Spleen (tissue), 11 donors: Measurements from ENCODE around the gene RAC2. TPM values are rescaled to one million over a fixed set of nuclear protein-coding genes. Genes with fewer than 3 reads are reported as not detected.

Experiments
- DNase-seq: peaks from one replicate; pipeline ENCODE4 v3.0.0-alpha.2; 2020
- H3K27ac ChIP-seq, 8 donors: fragments of 200-600 bp; sonication (generic) in 7 of 8; 1 replicate in 4 of 8; 2 replicates in 4 of 8; pipeline versions ENCODE4 v1.5.0 to v1.8.0; 2016 to 2021; ENCODE audit warnings: inconsistent platforms in 4 of 8, mild to moderate bottlenecking in 4 of 8, moderate library complexity in 1 of 8
- H3K27me3 ChIP-seq, 7 donors: fragments of 200-600 bp; sonication (generic) in 6 of 7; replicated peaks in 1 of 7; 1 replicate in 4 of 7; 2 replicates in 3 of 7; pipeline versions ENCODE4 v1.5.0 to v1.8.0; 2016 to 2021; ENCODE audit warnings: inconsistent platforms in 3 of 7, mild to moderate bottlenecking in 1 of 7
- H3K36me3 ChIP-seq, 6 donors: fragments of 200-600 bp; sonication (generic) in 5 of 6; 1 replicate in 4 of 6; 2 replicates in 2 of 6; pipeline versions ENCODE4 v1.5.0 to v1.8.0; 2016 to 2021; ENCODE audit warnings: inconsistent platforms in 2 of 6
- H3K4me1 ChIP-seq, 6 donors: fragments of 200-600 bp; sonication (generic) in 5 of 6; 1 replicate in 3 of 6; 2 replicates in 3 of 6; pipeline versions ENCODE4 v1.5.0 to v1.8.0; 2016 to 2021; ENCODE audit warnings: inconsistent platforms in 3 of 6
- H3K4me3 ChIP-seq, 8 donors: fragments of 200-600 bp; sonication (generic) in 7 of 8; 1 replicate in 4 of 8; 2 replicates in 4 of 8; pipeline versions ENCODE4 v1.5.0 to v1.8.0; 2016 to 2021; ENCODE audit warnings: inconsistent platforms in 4 of 8, mild to moderate bottlenecking in 4 of 8, moderate library complexity in 2 of 8
- H3K9me3 ChIP-seq, 8 donors: fragments of 200-600 bp; sonication (generic) in 7 of 8; 1 replicate in 4 of 8; 2 replicates in 4 of 8; pipeline versions ENCODE4 v1.5.0 to v1.8.0; 2016 to 2021; ENCODE audit warnings: inconsistent platforms in 4 of 8
- POLR2A ChIP-seq, 3 donors: fragments of 450-650 bp; IDR thresholded peaks; one replicate each; pipeline ENCODE4 v1.5.1; 2017; ENCODE audit warnings: antibody characterized with exemption in 3 of 3, mild to moderate bottlenecking in 1 of 3
- POLR2AphosphoS5 ChIP-seq, 3 donors: sonication (generic); formaldehyde crosslinking; IDR thresholded peaks; one replicate each; pipeline ENCODE4 v1.5.1; 2017; ENCODE audit warnings: antibody characterized with exemption in 3 of 3
- WGBS, 5 donors: extraction: QIAGEN DNeasy Blood & Tissue Kit in 3 of 5; methylation state at CpG; one replicate each; pipeline versions ENCODE4 v1.1.5 to v1.1.7; 2013 to 2018; 5-methylcytosine and 5-hydroxymethylcytosine counted together
- intact Hi-C: fragments of 100-400 bp; cut with DNase I; formaldehyde crosslinking; loops from one replicate; pipeline ENCODE4 v1.15.0; 2023; ENCODE audit warnings: low total_unique reads
- polyA plus RNA-seq, 3 donors: library from polyadenylated mRNA; stranded (reverse); fragments of 200-250 nt; gene quantifications; one replicate each; pipeline ENCODE4 v1.2.1, GENCODE V29; 2013
- total RNA-seq, 7 donors: library from RNA; depleted of rRNA in 3 of 7; stranded (reverse); fragments of >200 nt in 3 of 7; fragmentation: NEBNext Ultra II Directional in 4 of 7; extraction: Animal tissue kit (Norgen Biotek cat#: 25700) in 4 of 7; gene quantifications; one replicate each; pipeline versions ENCODE4 v1.1.0 to v1.2.1, GENCODE V29; 2016 to 2021
- TF ChIP-seq, protein P1 (sequence below), 11 experiments: fragments of 200-600 bp in 7 of 11; fragments of 450-650 bp in 4 of 11; sonication (generic) in 4 of 11; IDR thresholded peaks in 8 of 11; conservative IDR thresholded peaks in 3 of 11; 1 replicate in 7 of 11; 2 replicates in 4 of 11; pipeline versions ENCODE4 v1.4.0 to v1.8.0; 2016 to 2021; ENCODE audit warnings: antibody characterized with exemption in 11 of 11, inconsistent platforms in 4 of 11, mild to moderate bottlenecking in 1 of 11
- donor health status: healthy with polysubstance abuse.
- donor health status: DM: no; HTN: no; CAD: no; lungs with moderate emphysema.
- donor health status: DM: no; HTN: no; CAD: no.
- donor health status: Bipolar disorder and iron deficiency.
- donor health status: healthy.
- donor health status: DM: no; HTN: no; CAD: no.
- donor health status: DM: yes; HTN: yes; CAD: no.

RAC2 gene
- total and polyA plus RNA-seq, 10 donors: 270 to 493 (median 393) TPM

DNA sequence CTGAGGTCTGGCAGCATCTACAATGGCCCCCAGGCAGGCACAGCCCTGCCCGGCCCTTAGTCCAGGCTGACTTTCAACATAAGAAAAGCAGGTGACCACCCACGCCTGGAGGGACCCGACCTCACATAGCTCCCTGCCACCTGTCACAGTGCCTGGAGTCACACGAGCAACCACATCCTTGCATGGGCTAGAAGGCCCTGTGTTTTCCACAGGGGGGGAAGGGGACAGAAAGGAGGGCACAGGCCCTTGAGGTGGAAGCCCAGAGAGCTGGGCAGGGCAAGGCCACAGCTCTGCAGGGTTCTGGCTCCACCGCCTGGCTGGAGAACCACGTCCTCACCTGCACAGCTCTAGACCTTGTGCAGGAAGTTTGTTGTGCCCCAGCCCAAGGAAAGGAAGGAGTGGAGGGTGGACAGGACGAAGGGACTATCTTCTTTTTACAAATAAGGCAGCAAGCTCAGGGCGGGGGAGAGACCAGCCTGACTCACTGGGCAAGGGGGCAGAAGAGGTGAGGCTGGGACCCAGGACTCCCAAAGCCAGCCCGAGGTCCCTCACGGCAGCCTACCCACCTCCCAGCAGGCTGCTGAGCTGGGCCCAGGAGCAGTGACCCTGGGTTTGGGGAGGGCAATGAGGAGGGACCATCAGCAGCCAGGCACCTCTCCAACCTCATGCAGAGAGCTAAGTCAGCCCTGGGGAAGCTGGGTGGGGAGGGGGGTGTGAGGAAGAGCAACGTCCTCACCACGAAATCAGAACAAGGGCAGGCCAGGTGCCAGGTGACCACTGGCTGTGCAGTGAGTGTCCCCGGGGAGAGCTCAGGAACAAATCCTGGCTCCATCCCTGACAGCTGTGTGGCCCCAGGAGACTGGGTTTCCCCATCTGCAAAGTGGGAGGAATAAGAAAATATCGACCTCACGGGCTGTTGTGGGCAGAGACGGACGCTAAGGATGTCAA, 60.4 kb downstream of the RAC2 start:
- H3K27me3 ChIP-seq: no peaks in the 10 kb centered on the region
- peak overlapping the region in 2 of 8 donors; percentile 26 to 42 for H3K27ac ChIP-seq
- WGBS, 5 donors: 67 to 75% (median 74%) methylated on average over 15 to 17 of the region's 17 CpGs
- DNase-seq: peak; percentile 71
- no peaks in the 10 kb centered on the region for H3K9me3 ChIP-seq
- peaks cover 0 to 10% (median 3%) of the 10 kb centered on the region in 6 donors for H3K36me3 ChIP-seq
- intact Hi-C loops: no loop called here
- peaks cover 31 to 78% (median 50%) of the 10 kb centered on the region in 6 donors for H3K4me1 ChIP-seq
- TF ChIP-seq, protein P1, sequence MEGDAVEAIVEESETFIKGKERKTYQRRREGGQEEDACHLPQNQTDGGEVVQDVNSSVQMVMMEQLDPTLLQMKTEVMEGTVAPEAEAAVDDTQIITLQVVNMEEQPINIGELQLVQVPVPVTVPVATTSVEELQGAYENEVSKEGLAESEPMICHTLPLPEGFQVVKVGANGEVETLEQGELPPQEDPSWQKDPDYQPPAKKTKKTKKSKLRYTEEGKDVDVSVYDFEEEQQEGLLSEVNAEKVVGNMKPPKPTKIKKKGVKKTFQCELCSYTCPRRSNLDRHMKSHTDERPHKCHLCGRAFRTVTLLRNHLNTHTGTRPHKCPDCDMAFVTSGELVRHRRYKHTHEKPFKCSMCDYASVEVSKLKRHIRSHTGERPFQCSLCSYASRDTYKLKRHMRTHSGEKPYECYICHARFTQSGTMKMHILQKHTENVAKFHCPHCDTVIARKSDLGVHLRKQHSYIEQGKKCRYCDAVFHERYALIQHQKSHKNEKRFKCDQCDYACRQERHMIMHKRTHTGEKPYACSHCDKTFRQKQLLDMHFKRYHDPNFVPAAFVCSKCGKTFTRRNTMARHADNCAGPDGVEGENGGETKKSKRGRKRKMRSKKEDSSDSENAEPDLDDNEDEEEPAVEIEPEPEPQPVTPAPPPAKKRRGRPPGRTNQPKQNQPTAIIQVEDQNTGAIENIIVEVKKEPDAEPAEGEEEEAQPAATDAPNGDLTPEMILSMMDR (IDR thresholded peaks at IDR 0.05 in 8 of 11, conservative IDR thresholded peaks at IDR 0.05 in 3 of 11): no peak
- TF ChIP-seq POLR2A (IDR thresholded peaks at IDR 0.05) (no peak), POLR2AphosphoS5 (IDR thresholded peaks at IDR 0.05) (peak in 1 of 3 donors; percentile 8)
- no peak overlapping the region for H3K4me3 ChIP-seq

DNA sequence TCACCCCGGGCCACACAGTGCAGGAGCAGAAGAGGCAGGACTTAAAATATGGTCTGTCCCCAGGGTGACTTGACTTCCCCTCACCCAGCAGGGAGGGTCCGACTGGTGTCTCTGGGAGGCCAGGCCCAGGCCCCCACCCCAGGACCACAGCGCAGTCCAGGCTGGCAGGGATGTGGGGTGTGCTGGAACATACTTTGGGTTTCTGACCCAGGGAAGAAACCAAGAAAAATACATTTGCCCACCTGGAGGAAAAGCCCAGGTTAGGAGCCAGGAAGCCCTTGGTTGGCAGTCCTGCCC, 61.2 kb downstream of the RAC2 start:
- intact Hi-C loops: no loop called here
- H3K27ac ChIP-seq: peak overlapping the region in 1 of 8 donors; percentile 26
- H3K4me1 ChIP-seq: peaks cover 29 to 78% (median 48%) of the 10 kb centered on the region in 6 donors
- H3K9me3 ChIP-seq: no peaks in the 10 kb centered on the region
- H3K4me3 ChIP-seq: no peak overlapping the region
- 69 to 96% (median 86%) methylated on average over 3 of the region's 3 CpGs for WGBS, 5 donors
- H3K36me3 ChIP-seq: peaks cover 0 to 10% (median 3%) of the 10 kb centered on the region in 6 donors
- peak; percentile 69 for DNase-seq
- TF ChIP-seq, protein P1 (IDR thresholded peaks at IDR 0.05 in 8 of 11, conservative IDR thresholded peaks at IDR 0.05 in 3 of 11): no peak
- no peak for TF ChIP-seq POLR2A (IDR thresholded peaks at IDR 0.05)
- TF ChIP-seq POLR2AphosphoS5 (IDR thresholded peaks at IDR 0.05): no peak
- no peaks in the 10 kb centered on the region for H3K27me3 ChIP-seq

DNA sequence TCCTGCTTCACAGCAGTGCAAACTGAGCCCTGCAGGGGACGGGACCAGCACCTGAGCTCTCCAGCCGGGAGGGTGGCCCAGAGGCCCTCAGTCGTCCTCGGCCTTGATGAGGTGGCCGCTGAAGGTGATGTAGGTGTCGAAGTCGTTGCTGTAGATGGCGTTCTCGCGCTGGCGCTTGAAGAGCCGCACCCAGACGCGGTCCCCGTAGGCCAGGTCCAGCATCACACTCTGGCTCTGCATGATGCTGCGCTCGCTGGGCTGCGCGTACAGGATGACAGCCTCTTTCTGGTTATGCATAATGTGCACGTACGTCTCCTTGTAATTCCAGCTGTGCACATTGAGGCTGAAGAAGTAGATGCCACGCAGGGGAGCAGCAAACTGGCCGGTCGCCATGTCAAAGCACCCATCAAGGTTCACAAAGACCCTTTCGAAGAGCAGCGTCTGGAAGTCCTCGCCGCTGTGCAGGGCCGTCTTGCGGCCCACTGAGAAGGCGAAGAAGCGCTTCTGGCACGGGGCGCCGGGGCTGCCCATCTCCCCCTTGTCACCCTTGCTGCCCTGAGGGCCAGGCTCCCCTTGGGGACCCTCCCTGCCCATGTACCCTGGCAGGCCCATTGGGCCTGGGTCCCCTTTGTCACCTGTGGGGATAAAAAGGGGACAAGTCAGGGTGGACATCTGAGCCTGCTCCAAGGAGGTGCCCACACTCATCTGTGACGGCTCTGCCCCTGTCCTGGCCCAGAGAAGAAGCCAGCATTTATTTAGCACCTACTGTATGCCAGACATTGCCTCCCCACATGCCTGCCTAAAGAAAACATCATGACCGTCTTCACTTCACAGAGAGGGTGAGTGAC, 61.7 kb downstream of the RAC2 start:
- H3K27me3 ChIP-seq: no peaks in the 10 kb centered on the region
- TF ChIP-seq POLR2A (IDR thresholded peaks at IDR 0.05) (no peak), POLR2AphosphoS5 (IDR thresholded peaks at IDR 0.05) (no peak)
- TF ChIP-seq, protein P1 (IDR thresholded peaks at IDR 0.05 in 8 of 11, conservative IDR thresholded peaks at IDR 0.05 in 3 of 11): no peak
- no peak overlapping the region for H3K27ac ChIP-seq
- DNase-seq: peak; percentile 71
- H3K36me3 ChIP-seq: peaks cover 0 to 10% (median 3%) of the 10 kb centered on the region in 6 donors
- H3K4me3 ChIP-seq: no peak overlapping the region
- H3K9me3 ChIP-seq: no peaks in the 10 kb centered on the region
- peaks cover 23 to 78% (median 48%) of the 10 kb centered on the region in 6 donors for H3K4me1 ChIP-seq
- intact Hi-C loops: no loop called here
- WGBS, 5 donors: 84 to 94% (median 91%) methylated on average over 36 to 37 of the region's 37 CpGs
